ENCODE measurements around the gene AKR1D1. TPM values are rescaled to one million over a fixed set of nuclear protein-coding genes. Genes with fewer than 3 reads are reported as not detected.

Gene AKR1D1
- total RNA-seq, 1 donor from 2014 or later, result not detected

DNA sequence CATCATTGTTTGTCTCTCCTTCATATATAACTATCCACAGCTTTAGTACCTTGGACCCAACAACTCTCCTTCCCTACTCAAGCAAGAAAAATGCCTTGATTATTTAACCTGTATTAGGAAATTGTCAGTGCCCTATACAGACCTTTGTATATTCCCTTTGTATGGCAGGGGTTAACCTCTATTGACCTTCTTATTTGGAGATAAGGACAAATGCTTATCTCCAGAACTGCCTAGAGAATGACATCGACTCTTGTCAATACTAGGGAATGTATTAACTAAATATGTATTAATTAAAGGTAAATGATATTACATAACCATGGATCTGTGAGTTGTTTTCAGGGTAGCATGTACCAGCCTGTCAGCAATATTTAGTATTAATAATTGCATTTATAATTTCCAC lies 10.4 kb upstream of the AKR1D1 start:
- DNase-seq (no peak), ATAC-seq (no peak)
- TF ChIP-seq CTCF (IDR thresholded peaks at IDR 0.05), result no peak
- intact Hi-C loops (cut with DNase I), result no loop called here
- Histone ChIP-seq H3K36me3 (no peaks in the 10 kb centered on the region), H3K9me3 (no peaks in the 10 kb centered on the region), H3K27me3 (no peaks in the 10 kb centered on the region), H3K27ac (no peak overlapping the region), H3K4me3 (no peak overlapping the region), H3K4me1 (no peaks in the 10 kb centered on the region)

- no peak for TF ChIP-seq CTCF (IDR thresholded peaks at IDR 0.05)
- Histone ChIP-seq H3K27me3 (no peaks in the 10 kb centered on the region), H3K4me3 (no peak overlapping the region), H3K36me3 (no peaks in the 10 kb centered on the region), H3K9me3 (no peaks in the 10 kb centered on the region), H3K27ac (no peak overlapping the region), H3K4me1 (no peaks in the 10 kb centered on the region)
- no peak for DNase-seq
- intact Hi-C loops (cut with DNase I), result no loop called here
- no peak for ATAC-seq
These were observed 9.3 kb upstream of the AKR1D1 start for GRCh38 chr7:138066954-138067394.

DNA sequence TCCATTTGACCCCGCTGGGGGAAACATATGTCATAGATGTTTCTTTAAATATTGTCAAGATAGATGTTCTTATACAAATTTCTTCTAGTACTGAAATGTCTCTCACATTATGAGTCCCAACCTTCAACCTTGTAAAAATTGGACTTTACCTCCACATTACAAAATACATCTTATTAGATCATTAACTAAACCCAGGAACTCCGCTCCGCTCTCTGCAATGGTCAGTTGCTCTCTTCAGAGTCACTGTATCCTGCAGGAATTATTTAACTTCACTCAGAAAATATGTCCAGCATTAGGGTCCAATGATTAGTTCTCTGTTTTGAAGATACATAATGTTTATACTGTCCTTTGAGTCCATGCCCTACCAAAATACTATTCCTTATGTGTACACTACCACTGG lies 8.5 kb upstream of the AKR1D1 start:
- H3K36me3 ChIP-seq, result no peaks in the 10 kb centered on the region
- no peaks in the 10 kb centered on the region for H3K4me1 ChIP-seq
- TF ChIP-seq CTCF (IDR thresholded peaks at IDR 0.05), result no peak
- intact Hi-C loops (cut with DNase I), result no loop called here
- H3K4me3 ChIP-seq, result no peak overlapping the region
- no peaks in the 10 kb centered on the region for H3K27me3 ChIP-seq
- no peak for ATAC-seq
- no peak for DNase-seq
- H3K9me3 ChIP-seq, result no peaks in the 10 kb centered on the region
- no peak overlapping the region for H3K27ac ChIP-seq

DNA sequence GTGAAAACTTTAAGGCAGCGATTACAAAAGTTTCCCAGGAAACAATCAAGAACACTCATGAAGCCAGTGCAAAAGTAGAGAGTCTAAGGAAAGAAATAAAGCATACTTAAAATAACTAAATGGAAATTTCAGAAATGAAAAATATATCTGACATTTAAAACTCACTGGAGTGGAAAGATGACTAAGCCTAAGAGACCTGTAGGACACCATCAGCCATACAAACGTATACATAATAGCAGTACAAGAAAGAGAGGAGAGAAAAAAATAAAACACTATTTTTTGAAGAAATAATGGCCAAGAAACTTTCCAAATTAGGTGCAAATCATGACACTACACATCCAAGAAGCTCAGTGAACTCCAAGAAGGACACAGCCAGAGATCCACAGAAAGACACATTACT lies 5.4 kb upstream of the AKR1D1 start:
- intact Hi-C loops (cut with DNase I), result no loop called here
- no peaks in the 10 kb centered on the region for H3K27me3 ChIP-seq
- no peaks in the 10 kb centered on the region for H3K36me3 ChIP-seq
- DNase-seq (no peak), ATAC-seq (no peak)
- H3K27ac ChIP-seq, result no peak overlapping the region
- no peaks in the 10 kb centered on the region for H3K4me1 ChIP-seq
- no peak overlapping the region for H3K4me3 ChIP-seq
- H3K9me3 ChIP-seq, result no peaks in the 10 kb centered on the region
- TF ChIP-seq CTCF (IDR thresholded peaks at IDR 0.05), result no peak

DNA sequence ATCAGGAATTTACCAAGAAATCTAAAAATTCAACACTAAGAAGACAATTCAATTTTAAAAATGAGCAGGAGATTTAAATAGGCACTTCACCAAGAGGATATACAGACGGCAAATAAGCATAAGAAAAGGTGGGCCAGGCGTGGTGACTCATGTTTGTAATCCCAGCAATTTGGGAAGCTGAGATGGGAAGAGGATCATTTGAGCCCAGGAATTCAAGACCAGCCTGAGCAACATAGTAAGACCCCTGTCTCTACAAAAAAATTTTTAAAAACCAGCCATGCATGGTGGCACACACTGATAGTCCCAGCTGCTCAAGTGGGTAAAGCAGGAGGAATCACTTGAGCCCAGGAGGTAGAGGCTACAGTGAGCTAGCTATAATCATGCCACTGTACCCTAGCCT lies 3.5 kb upstream of the AKR1D1 start:
- no peaks in the 10 kb centered on the region for H3K36me3 ChIP-seq
- no peaks in the 10 kb centered on the region for H3K4me1 ChIP-seq
- no peak overlapping the region for H3K27ac ChIP-seq
- no peaks in the 10 kb centered on the region for H3K27me3 ChIP-seq
- H3K4me3 ChIP-seq, result no peak overlapping the region
- intact Hi-C loops (cut with DNase I), result no loop called here
- ATAC-seq (no peak), DNase-seq (no peak)
- H3K9me3 ChIP-seq, result no peaks in the 10 kb centered on the region
- no peak for TF ChIP-seq CTCF (IDR thresholded peaks at IDR 0.05)

GRCh38 chr7:138074121-138074520 lies 2.1 kb upstream of the AKR1D1 start:
- ATAC-seq, result no peak
- H3K36me3 ChIP-seq, result no peaks in the 10 kb centered on the region
- no peaks in the 10 kb centered on the region for H3K4me1 ChIP-seq
- DNase-seq, result no peak
- intact Hi-C loops (cut with DNase I), result no loop called here
- no peaks in the 10 kb centered on the region for H3K27me3 ChIP-seq
- no peaks in the 10 kb centered on the region for H3K9me3 ChIP-seq
- H3K4me3 ChIP-seq, result no peak overlapping the region
- H3K27ac ChIP-seq, result no peak overlapping the region
- TF ChIP-seq CTCF (IDR thresholded peaks at IDR 0.05), result no peak
